ENCODE data around the gene XXYLT1. TPM values are rescaled to one million over a fixed set of nuclear protein-coding genes. Genes with fewer than 3 reads are reported as not detected.

XXYLT1 gene
- total RNA-seq, 1 donor from 2014 or later, result 14.5 TPM

DNA sequence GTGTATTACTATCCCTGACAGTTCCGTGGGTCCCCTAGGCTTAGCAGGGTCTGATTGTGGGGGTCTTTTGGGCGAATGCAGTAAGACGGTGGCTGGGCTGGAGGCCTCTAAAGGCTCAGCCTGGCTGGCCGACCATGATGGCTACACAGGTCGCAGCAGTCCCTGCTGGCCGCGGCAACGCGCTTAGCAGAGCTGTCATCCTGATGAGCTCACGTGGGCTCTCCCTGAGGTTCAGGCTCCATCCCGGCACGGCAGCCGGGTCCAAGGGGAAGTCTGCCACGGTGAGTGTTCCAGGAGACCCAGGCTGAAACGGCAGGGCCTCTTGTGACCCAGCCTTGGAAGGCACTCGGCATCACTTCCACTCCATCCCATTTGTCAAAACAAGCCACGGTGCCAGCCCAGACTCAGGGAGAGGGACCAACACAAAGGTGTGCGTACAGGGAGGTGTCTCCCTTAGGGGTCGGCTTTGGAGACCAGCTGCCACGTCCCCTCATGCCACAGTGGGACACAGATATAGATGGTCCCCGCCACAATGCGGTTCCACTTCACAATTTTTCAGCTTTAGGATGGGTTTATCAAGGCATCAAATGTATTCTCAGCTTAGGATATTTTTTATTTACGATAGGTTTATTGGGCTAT is 101.8 kb downstream of the XXYLT1 start:
- H3K27me3 ChIP-seq, result no peaks in the 10 kb centered on the region
- DNase-seq (ENCODE audit: extremely low spot score in 2 of 2), result no peak
- TF ChIP-seq CTCF (IDR thresholded peaks at IDR 0.05), result no peak
- TF ChIP-seq POLR2A (IDR thresholded peaks at IDR 0.05), result no peak
- no peaks in the 10 kb centered on the region for H3K9me3 ChIP-seq
- H3K4me3 ChIP-seq, result no peak overlapping the region
- H3K27ac ChIP-seq, result no peak overlapping the region
- H3K36me3 ChIP-seq, result no peaks in the 10 kb centered on the region
- intact Hi-C loops (cut with DNase I), result no loop called here
- peaks cover 12% of the 10 kb centered on the region for H3K4me1 ChIP-seq

- TF ChIP-seq POLR2A (IDR thresholded peaks at IDR 0.05), result no peak
- no peak for TF ChIP-seq POLR2AphosphoS5 (IDR thresholded peaks at IDR 0.05; ENCODE audit: insufficient read depth in 1 of 2, low read depth in 1 of 2)
- TF ChIP-seq CTCF (IDR thresholded peaks at IDR 0.05), result no peak
- H3K27ac ChIP-seq, result no peak overlapping the region
- no peak for DNase-seq (ENCODE audit: extremely low spot score in 2 of 2)
Measured at GRCh38 chr3:195168009-195168762, 102.8 kb downstream of the XXYLT1 start.

GRCh38 chr3:195165790-195166189 is 105.2 kb downstream of the XXYLT1 start:
- Histone ChIP-seq H3K27me3 (no peaks in the 10 kb centered on the region), H3K4me1 (peaks cover 6% of the 10 kb centered on the region), H3K27ac (no peak overlapping the region), H3K9me3 (no peaks in the 10 kb centered on the region), H3K36me3 (no peaks in the 10 kb centered on the region), H3K4me3 (no peak overlapping the region)
- intact Hi-C loops (cut with DNase I), result no loop called here
- TF ChIP-seq POLR2AphosphoS5 (IDR thresholded peaks at IDR 0.05; ENCODE audit: insufficient read depth in 1 of 2, low read depth in 1 of 2), result no peak
- no peak for TF ChIP-seq POLR2A (IDR thresholded peaks at IDR 0.05)
- no peak for TF ChIP-seq CTCF (IDR thresholded peaks at IDR 0.05)
- no peak for DNase-seq (ENCODE audit: extremely low spot score in 2 of 2)

More at GRCh38 chr3:195168009-195168762, 102.8 kb downstream of the XXYLT1 start:
- Histone ChIP-seq H3K4me1 (peaks cover 12% of the 10 kb centered on the region), H3K27me3 (no peaks in the 10 kb centered on the region), H3K9me3 (no peaks in the 10 kb centered on the region), H3K4me3 (no peak overlapping the region), H3K36me3 (no peaks in the 10 kb centered on the region)
- intact Hi-C loops (cut with DNase I), result no loop called here

- no peaks in the 10 kb centered on the region for H3K27me3 ChIP-seq
- no peak overlapping the region for H3K4me3 ChIP-seq
- peaks cover 11% of the 10 kb centered on the region for H3K4me1 ChIP-seq
- H3K36me3 ChIP-seq, result no peaks in the 10 kb centered on the region
- no peak for DNase-seq (ENCODE audit: extremely low spot score in 2 of 2)
- H3K27ac ChIP-seq, result no peak overlapping the region
- intact Hi-C loops (cut with DNase I), result no loop called here
- no peaks in the 10 kb centered on the region for H3K9me3 ChIP-seq
- TF ChIP-seq CTCF (IDR thresholded peaks at IDR 0.05), result no peak
- TF ChIP-seq POLR2A (IDR thresholded peaks at IDR 0.05), result no peak
- TF ChIP-seq POLR2AphosphoS5 (IDR thresholded peaks at IDR 0.05; ENCODE audit: insufficient read depth in 1 of 2, low read depth in 1 of 2), result no peak
Measured at GRCh38 chr3:195165265-195165609, 105.7 kb downstream of the XXYLT1 start.

Data from vagina (tissue), 2 donors.